ENCODE data around the gene MAP1A.
A peak's percentile ranks its signal among the peaks of the same experiment; 100 is the strongest.

MAP1A gene

DNA sequence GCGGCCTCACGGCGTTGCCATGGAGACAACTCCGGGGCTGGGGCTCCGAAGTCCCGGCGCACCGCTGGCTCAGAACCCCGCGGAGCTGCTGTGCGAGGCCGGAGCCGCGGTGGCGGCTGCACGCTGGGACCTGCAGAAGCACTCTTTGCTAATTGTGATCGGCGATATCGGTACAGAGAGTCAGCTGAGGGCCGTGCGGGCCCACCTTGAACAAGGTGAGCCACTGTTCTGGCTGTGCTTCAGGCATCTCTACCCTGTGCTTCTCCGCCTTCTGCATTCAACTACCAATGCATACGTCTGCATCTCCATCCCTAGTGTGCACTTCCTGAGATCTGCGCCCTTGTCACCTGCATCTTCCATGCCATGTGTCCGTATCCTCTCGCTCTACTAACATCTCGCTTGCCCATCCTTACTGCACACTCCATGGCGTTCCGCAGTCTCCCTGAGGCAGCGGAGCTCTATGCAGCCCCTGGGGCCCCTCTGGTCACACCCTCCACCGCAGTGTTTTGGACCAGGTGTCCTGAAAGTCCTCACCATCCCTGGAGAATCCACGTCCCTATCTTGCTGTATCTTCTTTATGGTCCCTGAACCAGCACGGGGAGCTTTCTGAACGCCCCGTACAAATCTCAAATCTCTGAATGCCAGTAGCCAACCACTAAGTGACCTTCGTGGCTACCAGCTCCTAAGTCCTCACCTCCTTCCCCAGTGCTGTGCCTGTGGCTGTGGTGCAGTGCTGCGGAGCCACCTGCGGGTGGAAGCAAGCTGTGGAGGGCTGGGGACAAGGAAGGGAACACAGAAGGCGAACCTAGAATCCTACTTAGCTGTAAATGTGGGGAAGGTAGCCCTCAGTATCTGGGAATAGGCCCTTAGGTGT lies 6.2 kb upstream of the MAP1A start:
- DNase-seq = no peak

- peak; percentile 33 for DNase-seq
Observed at GRCh38 chr15:43513550-43513949, 3.9 kb upstream of the MAP1A start.

GRCh38 chr15:43514241-43515057 lies 3.0 kb upstream of the MAP1A start:
- peak; percentile 59 for DNase-seq

DNA sequence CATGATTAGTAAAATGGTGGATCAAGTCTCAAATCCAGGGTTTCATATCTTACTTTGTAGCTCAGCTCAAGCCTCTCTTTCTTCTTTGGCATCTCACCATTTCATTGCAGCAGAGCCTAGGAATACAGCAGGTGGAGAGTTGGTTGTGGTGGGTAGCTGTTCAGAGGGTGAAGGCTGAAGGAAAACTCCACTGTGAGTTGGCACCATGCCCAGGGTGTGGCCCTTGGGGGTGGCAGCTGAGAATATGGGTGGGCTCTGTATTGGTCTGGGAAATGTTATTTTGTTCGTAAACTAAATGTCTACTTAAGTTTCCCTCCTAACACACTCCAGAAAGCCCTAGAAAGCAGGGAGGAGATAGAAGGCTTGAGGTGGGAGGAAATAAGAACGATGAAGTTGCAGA lies 1.7 kb upstream of the MAP1A start:
- no peak for DNase-seq

DNA sequence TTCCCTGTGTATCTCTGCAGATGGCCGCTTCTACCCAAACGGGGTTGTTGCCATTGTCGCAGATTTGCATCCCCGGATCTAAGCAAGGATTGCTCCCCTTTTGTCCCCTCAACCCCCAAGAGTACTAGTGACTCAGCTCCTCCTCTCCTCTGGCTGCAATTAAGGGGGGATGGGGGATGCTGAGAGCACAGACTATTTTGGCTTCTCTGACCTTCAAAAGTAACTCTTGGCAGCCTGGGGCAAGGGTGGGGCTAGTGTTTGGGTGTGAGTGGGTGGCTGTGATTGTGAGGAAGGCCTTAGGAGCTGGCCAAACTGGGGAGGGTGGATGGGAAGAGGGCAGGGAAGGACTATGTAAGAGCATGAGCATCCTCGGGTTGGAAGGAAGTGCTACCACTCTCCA lies 1.2 kb upstream of the MAP1A start:
- DNase-seq = peak; percentile 73

DNA sequence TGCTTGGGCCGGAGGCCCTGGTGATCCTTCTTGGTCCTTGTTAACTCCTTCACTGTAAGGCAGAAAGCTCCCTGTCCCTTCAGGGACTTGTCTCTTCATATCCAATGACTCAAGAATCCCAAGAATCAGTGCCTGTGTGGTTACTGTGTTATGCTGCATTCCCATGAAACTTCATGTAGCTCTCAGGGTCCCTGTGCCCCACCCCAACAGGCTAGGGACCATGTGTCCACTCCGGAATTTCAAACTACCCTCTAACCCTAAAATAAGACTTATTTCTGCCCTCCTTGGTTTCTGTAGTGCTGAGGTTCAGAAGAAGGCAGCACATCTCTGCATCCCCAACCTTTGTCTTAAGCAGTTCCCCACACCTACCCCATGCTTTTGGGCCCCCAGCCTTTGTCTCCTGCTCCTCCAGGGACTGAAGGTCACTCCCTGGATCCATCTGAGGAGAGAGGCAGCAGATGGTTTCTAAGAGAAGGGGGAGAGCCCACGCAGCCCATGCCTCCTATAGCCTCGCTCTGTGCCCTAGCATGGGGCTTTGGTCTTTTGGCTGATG lies 531 bp upstream of the MAP1A start:
- peak; percentile 92 for DNase-seq

GRCh38 chr15:43518197-43518761 lies 871 bp downstream of the MAP1A start:
- DNase-seq = peak; percentile 66

- DNase-seq = no peak
Observed at GRCh38 chr15:43519196-43519595, 1.8 kb downstream of the MAP1A start.

DNA sequence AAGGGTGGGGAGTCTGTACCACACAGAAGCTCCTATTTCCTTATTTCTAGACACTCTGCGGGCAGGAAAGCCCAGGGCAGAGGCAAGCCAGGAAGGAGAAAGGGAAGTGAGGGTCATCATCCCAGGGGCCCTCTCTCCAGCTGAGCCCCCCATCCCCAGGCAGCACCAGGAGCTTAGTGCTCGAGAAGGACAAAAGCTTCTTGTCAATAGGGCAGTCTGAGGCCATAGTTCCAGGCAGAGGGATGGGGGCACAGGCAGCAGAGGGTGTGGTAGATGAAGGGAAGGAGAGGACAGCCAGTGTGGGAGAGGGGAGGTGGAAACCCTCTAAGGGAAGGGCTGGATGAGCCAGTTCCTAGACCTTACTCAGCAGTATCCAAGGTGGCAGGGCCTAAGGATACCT lies 2.7 kb downstream of the MAP1A start:
- no peak for DNase-seq

- DNase-seq = no peak
Observed at GRCh38 chr15:43521419-43521818, 4.0 kb downstream of the MAP1A start.

DNA sequence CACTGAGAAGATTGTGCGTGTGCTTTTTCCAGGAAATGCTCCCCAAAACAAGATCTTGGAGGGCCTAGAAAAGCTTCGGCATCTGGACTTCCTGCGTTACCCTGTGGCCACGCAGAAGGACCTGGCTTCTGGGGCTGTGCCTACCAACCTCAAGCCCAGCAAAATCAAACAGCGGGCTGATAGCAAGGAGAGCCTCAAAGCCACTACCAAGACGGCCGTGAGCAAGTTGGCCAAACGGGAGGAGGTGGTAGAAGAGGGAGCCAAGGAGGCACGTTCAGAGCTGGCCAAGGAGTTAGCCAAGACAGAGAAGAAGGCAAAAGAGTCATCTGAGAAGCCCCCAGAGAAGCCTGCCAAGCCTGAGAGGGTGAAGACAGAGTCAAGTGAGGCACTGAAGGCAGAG lies 4.8 kb downstream of the MAP1A start:
- DNase-seq = no peak

DNA sequence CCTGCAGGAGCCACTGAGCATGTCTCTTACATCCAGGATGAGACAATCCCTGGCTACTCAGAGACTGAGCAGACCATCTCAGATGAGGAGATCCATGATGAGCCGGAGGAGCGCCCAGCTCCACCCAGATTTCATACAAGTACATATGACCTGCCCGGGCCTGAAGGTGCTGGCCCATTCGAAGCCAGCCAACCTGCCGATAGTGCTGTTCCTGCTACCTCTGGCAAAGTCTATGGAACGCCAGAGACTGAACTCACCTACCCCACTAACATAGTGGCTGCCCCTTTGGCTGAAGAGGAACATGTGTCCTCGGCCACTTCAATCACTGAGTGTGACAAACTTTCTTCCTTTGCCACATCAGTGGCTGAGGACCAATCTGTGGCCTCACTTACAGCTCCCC lies 6.2 kb downstream of the MAP1A start:
- no peak for DNase-seq

- DNase-seq = no peak
Observed at GRCh38 chr15:43524254-43524845, 6.9 kb downstream of the MAP1A start.

DNA sequence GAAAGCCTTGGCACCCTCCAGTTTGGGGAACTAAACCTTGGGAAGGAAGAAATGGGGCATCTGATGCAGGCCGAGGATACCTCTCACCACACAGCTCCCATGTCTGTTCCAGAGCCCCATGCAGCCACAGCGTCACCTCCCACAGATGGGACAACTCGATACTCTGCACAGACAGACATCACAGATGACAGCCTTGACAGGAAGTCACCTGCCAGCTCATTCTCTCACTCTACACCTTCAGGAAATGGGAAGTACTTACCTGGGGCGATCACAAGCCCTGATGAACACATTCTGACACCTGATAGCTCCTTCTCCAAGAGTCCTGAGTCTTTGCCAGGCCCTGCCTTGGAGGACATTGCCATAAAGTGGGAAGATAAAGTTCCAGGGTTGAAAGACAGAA lies 7.7 kb downstream of the MAP1A start:
- DNase-seq = no peak

DNA sequence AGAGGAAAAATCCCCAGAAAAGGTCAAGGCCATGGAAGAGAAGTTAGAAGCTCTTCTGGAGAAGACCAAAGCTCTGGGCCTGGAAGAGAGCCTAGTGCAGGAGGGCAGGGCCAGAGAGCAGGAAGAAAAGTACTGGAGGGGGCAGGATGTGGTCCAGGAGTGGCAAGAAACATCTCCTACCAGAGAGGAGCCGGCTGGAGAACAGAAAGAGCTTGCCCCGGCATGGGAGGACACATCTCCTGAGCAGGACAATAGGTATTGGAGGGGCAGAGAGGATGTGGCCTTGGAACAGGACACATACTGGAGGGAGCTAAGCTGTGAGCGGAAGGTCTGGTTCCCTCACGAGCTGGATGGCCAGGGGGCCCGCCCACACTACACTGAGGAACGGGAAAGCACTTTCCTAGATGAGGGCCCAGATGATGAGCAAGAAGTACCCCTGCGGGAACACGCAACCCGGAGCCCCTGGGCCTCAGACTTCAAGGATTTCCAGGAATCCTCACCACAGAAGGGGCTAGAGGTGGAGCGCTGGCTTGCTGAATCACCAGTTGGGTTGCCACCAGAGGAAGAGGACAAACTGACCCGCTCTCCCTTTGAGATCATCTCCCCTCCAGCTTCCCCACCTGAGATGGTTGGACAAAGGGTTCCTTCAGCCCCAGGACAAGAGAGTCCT lies 9.0 kb downstream of the MAP1A start:
- no peak for DNase-seq

DNA sequence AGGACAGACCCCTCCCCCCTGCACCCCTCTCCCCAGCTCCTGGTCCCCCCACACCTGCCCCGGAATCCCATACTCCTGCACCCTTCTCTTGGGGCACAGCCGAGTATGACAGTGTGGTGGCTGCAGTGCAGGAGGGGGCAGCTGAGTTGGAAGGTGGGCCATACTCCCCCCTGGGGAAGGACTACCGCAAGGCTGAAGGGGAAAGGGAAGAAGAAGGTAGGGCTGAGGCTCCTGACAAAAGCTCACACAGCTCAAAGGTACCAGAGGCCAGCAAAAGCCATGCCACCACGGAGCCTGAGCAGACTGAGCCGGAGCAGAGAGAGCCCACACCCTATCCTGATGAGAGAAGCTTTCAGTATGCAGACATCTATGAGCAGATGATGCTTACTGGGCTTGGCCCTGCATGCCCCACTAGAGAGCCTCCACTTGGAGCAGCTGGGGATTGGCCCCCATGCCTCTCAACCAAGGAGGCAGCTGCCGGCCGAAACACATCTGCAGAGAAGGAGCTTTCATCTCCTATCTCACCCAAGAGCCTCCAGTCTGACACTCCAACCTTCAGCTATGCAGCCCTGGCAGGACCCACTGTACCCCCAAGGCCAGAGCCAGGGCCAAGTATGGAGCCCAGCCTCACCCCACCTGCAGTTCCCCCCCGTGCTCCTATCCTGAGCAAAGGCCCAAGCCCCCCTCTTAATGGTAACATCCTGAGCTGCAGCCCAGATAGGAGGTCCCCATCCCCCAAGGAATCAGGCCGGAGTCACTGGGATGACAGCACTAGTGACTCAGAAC lies 9.8 kb downstream of the MAP1A start:
- no peak for DNase-seq

DNA sequence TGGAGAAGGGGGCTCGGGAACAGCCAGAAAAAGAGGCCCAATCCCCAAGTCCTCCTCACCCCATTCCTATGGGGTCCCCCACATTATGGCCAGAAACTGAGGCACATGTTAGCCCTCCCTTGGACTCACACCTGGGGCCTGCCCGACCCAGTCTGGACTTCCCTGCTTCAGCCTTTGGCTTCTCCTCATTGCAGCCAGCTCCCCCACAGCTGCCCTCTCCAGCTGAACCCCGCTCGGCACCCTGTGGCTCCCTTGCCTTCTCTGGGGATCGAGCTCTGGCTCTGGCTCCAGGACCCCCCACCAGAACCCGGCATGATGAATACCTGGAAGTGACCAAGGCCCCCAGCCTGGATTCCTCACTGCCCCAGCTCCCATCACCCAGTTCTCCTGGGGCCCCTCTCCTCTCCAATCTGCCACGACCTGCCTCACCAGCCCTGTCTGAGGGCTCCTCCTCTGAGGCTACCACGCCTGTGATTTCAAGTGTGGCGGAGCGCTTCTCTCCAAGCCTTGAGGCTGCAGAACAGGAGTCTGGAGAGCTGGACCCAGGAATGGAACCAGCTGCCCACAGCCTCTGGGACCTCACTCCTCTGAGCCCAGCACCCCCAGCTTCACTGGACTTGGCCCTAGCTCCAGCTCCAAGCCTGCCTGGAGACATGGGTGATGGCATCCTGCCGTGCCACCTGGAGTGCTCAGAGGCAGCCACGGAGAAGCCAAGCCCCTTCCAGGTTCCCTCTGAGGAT lies 10.6 kb downstream of the MAP1A start:
- no peak for DNase-seq

- DNase-seq = no peak
Observed at GRCh38 chr15:43528542-43529007, 11.2 kb downstream of the MAP1A start.

- no peak for DNase-seq
Observed at GRCh38 chr15:43529141-43529540, 11.7 kb downstream of the MAP1A start.

GRCh38 chr15:43529587-43530345 lies 12.4 kb downstream of the MAP1A start:
- no peak for DNase-seq

Data from fibroblast of skin of back (primary cell).